Stimulated activated CD8-positive, alpha-beta memory T cell treated with anti-CD3 and anti-CD28 coated beads, Interleukin-12 subunit alpha, Interleukin-12 subunit beta, amount 100 ng/mL, for 4 hours (primary cell): ENCODE data around the gene PDZRN4.
"Not testable (repeated sequence)": the region's sequence is repeated elsewhere in the genome, so short reads cannot be mapped to it uniquely, and the experiment has no call there.

Source experiments
- DNase-seq: peaks from one replicate; pipeline ENCODE4 v3.0.0-alpha.2; 2020; ENCODE audit warnings: low read depth

The PDZRN4 gene

GRCh38 chr12:41511247-41511646 lies 323.1 kb downstream of the PDZRN4 start:
- DNase-seq = no peak

GRCh38 chr12:41512497-41512896 lies 324.4 kb downstream of the PDZRN4 start:
- no peak for DNase-seq

GRCh38 chr12:41514021-41514777 lies 326.1 kb downstream of the PDZRN4 start:
- DNase-seq = no peak

DNA sequence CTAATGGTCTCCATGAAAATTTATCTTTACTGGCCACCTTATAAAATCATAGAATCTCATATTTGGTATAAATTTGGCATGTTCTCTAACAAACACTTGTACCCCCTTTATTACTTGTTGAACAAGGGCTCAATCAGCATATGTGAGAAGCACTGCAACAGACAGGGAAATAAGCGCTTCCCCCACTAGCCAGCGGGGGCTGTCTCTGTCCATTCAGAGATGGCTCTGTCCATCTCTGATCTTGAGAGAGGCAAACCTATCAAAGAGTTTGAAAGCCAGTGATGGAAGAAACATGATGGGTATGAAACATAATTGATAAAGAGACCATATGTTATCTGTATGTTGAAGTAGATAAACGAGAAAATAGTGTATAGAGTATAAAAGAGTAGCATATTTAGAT lies 326.8 kb downstream of the PDZRN4 start:
- no peak for DNase-seq

GRCh38 chr12:41515953-41516352 lies 327.8 kb downstream of the PDZRN4 start:
- DNase-seq = no peak

DNA sequence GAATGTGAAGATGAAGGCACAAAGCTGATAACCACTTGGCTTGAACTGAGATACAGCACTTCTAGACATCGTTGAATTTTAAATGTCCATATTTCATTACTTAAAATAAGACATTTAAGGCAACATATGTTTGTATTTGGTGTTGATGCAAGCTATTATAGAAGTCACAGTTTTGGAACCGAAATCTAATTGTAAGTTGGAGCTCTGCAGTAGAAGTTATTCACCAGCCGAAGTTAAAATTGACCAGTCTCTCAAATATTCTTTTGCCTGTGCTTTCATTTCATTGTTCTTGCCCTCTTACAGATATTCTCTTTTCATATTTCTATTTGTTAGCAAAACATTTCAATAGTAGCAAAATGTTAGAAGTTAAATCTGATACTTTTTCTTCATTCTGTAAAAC lies 332.7 kb downstream of the PDZRN4 start:
- DNase-seq = no peak

GRCh38 chr12:41521872-41522379 lies 333.8 kb downstream of the PDZRN4 start:
- no peak for DNase-seq

GRCh38 chr12:41527062-41527461 lies 338.9 kb downstream of the PDZRN4 start:
- no peak for DNase-seq

DNA sequence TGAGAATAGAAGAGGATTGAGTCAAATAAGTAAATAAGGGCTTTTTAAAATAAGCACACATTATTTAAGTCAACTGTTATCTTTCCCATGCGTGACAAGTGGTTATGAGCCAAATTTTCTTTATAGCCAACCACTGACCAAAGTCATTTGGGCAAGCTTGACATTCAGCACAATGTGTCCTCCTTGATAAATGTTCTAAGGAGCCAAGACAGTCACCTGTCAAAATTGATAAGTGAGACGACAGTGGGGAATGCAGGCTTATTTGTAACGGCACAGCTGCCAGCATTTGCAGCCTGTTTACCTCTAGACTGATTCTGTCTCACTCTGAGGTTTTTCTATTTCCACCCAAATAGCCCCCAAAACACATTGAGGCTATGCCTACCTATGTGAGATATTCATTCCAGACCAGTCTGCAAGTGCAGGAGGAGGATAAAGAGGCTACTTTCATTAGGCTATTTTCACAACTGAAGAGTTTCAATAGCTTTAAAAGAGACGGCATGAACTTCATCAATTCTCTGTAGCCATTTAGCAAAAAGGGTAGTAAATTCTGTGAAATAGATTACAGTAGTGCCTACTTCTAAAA lies 339.5 kb downstream of the PDZRN4 start:
- DNase-seq = no peak

- DNase-seq = no peak
These were observed 340.8 kb downstream of the PDZRN4 start for GRCh38 chr12:41528874-41529273.

DNA sequence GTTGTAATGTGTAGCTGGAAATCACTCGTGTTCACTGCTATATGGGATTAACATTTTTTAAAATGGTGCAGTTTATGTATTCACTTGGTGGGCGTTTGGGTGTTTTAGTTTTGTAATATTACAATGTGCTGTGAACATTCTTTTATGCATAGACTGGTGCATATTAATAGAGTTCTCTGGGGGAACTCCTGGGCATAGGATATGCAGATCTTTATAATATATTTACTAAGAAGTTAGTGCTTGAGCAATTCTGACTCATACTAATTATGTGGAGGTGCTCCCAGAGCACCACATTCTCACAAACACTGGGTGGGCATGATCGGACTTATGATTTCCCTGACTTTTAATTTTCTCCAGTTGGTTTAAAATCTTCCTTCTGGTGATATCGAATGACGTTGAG lies 342.3 kb downstream of the PDZRN4 start:
- DNase-seq = no peak

- DNase-seq = no peak
These were observed 343.2 kb downstream of the PDZRN4 start for GRCh38 chr12:41531147-41531829.

- no peak for DNase-seq
These were observed 344.0 kb downstream of the PDZRN4 start for GRCh38 chr12:41532072-41532471.

GRCh38 chr12:41536813-41537490 lies 348.8 kb downstream of the PDZRN4 start:
- no peak for DNase-seq

DNA sequence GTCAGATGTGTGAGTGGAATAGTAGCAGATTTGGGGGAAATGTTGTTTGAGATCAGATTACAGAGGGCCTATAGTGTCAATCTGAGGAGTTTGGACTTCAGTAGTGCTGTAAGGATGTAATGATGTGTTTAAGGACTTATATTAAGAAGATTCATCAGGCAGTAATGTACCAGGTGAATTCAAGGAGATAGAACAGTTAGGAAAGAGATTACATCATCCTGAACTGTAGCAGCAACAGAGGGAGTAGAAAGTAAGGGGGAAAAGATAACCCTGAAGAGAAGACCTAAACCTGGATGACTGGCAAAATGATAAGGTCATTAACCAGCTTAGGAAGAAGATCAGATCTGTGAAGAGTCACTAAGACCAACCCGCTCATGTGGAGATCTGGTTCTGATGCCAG lies 349.4 kb downstream of the PDZRN4 start:
- no peak for DNase-seq

GRCh38 chr12:41545761-41546160 lies 357.6 kb downstream of the PDZRN4 start:
- no peak for DNase-seq

DNA sequence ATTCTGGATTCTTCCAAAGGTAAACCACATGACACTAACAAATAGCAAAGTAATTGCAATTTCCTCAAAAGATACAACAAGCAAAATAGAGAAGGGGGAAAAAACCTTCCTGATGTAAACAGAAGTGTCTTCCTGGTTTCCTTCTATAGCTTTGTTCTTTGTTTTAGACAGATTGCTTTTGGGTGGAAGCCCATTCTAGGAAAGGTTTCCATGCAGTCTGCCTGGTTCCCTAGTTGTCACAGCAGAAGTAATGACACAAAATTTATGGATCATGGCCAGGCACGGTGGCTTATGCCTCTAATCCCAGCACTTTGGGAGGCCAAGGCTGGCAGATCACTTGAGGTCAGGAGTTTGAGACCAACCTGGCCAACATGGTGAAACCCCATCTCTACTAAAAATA lies 359.0 kb downstream of the PDZRN4 start:
- not testable (repeated sequence) for DNase-seq

DNA sequence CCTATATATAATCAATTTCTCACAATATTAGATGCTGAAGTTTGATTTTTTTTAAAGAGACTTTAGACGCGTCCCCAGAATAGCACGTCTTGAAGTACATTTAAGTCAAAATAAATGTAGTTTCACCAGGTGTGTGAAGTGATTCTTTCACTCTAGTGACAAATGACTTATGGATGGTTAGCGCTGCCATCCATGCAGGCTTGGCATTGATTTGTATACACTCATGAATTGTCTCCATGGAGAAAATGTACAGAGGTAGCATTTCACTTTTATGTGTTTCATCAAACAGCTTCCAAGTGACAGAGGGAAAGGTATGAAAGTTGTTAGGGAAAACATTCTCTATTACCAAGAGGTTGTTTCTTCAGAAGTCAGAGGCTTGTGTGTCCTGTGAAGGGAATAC lies 360.8 kb downstream of the PDZRN4 start:
- no peak for DNase-seq

GRCh38 chr12:41552588-41552987 lies 364.5 kb downstream of the PDZRN4 start:
- no peak for DNase-seq

GRCh38 chr12:41556176-41556575 lies 368.1 kb downstream of the PDZRN4 start:
- DNase-seq = no peak

- DNase-seq = no peak
These were observed 369.2 kb downstream of the PDZRN4 start for GRCh38 chr12:41557344-41557743.

DNA sequence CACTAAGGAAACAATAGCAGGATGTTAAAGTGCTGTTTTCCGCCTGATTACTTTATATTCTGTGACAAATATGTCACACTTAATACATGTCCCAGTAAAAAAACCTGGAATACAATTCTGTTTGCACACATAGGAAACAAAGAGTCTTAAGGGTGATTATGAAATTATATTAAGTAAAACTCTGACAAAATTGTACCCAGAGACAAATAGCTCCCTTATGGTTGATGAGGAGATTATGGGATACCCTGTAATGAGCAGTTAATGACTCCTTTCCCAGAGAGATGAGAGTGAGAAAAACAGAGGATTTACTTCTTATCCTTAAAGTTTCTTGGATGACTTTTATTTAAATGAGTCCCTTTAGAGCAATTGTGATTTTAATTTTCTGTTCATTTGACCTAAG lies 370.6 kb downstream of the PDZRN4 start:
- no peak for DNase-seq

GRCh38 chr12:41563051-41563450 lies 374.9 kb downstream of the PDZRN4 start:
- DNase-seq = no peak
